Spleen (tissue), 7 donors: ENCODE measurements around the gene DCUN1D3.

Source experiments
- CTCF ChIP-seq, 11 experiments: fragments of 200-600 bp in 7 of 11; fragments of 450-650 bp in 4 of 11; sonication (generic) in 4 of 11; IDR thresholded peaks in 8 of 11; conservative IDR thresholded peaks in 3 of 11; 1 replicate in 7 of 11; 2 replicates in 4 of 11; pipeline versions ENCODE4 v1.4.0 to v1.8.0; 2016 to 2021; ENCODE audit warnings: antibody characterized with exemption in 11 of 11, inconsistent platforms in 4 of 11, mild to moderate bottlenecking in 1 of 11
- POLR2A ChIP-seq, 3 donors: fragments of 450-650 bp; IDR thresholded peaks; one replicate each; pipeline ENCODE4 v1.5.1; 2017; ENCODE audit warnings: antibody characterized with exemption in 3 of 3, mild to moderate bottlenecking in 1 of 3
- donor health status: DM: no; HTN: no; CAD: no; lungs with moderate emphysema.
- donor health status: DM: no; HTN: no; CAD: no.
- donor health status: DM: no; HTN: no; CAD: no.

- TF ChIP-seq POLR2A (IDR thresholded peaks at IDR 0.05): no peak
- TF ChIP-seq CTCF (IDR thresholded peaks at IDR 0.05 in 8 of 11, conservative IDR thresholded peaks at IDR 0.05 in 3 of 11): no peak
These were observed 31.0 kb upstream of the DCUN1D3 start for GRCh38 chr16:20931066-20931600.
